ENCODE results near the gene ST6GALNAC6.

Gene ST6GALNAC6, protein sequence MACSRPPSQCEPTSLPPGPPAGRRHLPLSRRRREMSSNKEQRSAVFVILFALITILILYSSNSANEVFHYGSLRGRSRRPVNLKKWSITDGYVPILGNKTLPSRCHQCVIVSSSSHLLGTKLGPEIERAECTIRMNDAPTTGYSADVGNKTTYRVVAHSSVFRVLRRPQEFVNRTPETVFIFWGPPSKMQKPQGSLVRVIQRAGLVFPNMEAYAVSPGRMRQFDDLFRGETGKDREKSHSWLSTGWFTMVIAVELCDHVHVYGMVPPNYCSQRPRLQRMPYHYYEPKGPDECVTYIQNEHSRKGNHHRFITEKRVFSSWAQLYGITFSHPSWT

GRCh38 chr9:127899128-127899943, at the start of gene ST6GALNAC6:
TSS of gene ST6GALNAC6 (minus strand) at chr9:127899603. CDS start at chr9:127897981, 1,622 bp downstream.
- DNase-seq: no peak

DNA sequence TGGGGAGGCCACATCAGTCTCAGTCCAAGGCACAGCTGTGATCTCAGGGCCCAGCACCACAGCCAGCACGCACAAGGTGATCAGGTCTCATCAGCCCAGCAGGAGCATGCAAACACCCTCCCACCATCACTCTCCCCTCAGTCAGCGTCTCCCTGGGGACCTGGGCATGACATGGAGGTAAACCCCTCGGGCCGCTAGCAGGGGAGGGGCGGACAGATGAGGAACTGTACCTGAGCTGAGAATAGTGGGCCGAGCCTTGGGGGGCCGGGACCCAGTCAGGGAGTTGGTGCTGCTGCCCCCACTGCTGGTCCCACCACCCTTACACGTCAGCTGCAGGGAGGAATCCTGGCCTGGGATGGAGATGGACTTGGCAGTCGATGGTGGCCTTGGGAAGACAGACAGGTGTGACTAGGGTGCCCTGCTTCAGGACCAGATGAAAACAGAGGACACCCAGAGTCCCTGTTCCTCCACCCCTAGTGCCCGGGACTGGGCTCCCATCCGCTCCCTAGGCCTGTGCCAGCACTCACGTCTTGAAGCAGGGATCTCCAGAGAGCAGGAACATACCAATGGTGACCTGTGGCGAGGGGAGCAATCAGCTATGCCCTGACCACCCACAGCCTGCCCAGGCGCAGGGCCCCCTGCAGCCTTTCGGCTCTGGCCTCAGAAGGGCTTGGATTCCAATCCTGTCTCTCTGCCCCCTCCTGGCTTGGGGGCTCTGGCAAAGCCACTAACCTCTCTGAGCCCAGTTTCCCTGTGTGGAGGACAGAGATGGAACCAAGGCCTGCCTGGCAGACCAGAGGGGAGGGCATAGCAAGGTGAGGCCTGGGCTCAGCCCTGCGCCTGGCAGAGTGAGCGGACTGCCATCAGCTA, 48.7 kb upstream of the ST6GALNAC6 start:
- no peak for DNase-seq

DNA sequence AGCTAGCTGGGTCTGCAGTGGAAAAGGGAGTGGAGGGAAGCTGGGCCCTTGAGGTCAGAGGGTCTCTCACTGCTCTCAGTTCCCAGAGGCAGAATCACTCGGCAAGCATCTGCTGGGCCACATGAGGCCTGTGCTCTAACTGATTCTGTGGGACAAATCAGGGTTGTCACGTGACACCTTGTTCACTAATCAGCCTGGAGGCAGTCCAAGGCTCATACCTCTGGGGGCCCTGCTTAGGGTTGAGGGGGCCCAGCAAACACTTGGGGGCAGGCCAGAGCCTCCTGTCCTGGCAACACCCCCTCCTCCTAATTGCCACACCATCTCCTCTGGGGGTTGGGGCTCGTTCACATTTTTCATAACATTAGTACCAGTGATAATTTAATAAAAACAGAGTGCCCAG, 47.3 kb upstream of the ST6GALNAC6 start:
- DNase-seq: no peak

DNA sequence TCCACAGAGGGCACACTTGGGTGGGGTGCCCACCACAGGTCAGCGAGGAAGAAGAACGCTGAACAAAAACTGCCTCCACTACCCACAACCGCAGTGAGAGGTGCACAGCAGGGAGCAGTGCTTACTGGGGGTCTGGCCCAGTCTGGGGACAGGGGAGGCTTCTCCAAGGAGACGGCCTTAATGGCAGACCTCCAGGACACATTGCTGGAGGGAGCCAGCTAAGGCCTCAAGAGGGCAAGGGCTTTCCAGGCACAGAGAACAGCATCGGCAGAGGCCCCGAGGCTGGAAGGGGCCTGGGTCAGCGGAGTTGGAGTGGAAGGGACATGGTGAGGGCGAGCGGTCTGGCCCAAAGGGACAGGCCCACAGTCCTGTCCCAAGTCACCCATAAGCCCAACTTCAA, 46.5 kb upstream of the ST6GALNAC6 start:
- DNase-seq: no peak

DNA sequence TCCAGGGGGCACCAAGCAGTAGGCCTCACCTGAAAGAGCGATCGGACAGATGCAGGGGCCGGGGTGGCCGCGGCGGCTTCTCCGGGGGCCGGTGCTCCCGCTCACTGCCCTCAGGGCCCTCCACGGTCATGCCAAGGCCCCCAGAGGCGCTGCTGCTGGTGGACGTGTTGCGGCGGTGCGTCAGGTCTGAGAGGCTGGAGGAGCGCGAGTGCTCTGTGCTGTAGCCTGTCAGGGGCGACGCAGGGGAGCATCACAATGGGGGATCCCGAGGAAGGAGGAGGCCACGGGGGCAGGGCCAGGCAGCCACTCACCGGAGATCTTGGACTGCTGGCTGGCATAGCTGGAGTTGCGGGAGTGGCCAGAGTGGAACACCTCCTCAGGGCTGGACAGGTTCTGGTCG, 45.9 kb upstream of the ST6GALNAC6 start:
- no peak for DNase-seq

DNA sequence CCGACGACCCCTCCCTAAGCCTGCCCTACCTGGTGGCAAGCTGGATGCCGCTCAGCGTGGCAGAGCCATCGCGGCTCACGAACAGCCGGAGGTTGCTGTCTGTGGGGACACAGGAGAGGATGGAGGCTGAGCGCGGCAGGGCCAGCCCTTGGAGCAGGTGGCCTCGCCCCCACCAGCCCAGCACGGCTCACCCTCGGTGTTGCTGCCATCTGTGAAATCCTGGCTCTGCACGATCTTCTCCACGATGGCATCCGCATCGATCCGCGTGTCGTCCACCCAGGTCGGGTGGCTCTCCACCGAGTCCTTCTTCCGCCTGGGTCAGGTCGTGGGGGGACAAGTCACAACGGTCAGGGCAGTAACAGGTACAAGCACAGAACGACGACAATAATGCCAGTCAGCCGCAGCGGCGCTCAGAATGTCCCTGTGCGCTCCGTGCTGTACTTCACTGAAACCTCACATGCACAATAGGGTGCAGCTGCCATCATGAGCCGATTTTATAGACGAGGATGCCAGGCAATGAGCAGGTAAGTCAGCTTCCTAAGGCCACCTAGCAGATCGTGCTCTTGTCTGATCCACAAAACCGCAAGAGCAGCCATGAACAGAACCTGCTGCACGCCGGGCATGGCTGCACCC, 45.3 kb upstream of the ST6GALNAC6 start:
- no peak for DNase-seq

DNA sequence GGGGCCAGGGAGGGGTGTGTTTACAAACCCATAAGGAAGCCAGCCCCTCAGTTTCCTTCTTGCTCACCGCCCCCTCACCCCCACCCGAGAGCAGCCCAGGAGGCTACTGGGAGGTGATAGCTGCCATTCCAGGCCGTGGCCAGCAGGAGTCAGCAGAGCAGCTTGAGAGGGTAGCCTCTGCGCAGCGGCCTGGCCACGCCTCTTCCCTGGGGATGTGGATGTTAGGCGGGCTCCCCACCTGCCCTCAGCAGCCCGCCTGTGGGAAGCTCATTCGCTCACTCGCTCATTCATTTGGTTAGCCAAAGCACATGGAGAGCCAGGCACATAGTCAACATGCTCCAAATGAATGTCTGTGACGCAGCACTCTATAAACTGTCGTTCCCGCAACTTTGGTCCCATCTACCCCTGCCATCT, 44.3 kb upstream of the ST6GALNAC6 start:
- peak; percentile 80 for DNase-seq

DNA sequence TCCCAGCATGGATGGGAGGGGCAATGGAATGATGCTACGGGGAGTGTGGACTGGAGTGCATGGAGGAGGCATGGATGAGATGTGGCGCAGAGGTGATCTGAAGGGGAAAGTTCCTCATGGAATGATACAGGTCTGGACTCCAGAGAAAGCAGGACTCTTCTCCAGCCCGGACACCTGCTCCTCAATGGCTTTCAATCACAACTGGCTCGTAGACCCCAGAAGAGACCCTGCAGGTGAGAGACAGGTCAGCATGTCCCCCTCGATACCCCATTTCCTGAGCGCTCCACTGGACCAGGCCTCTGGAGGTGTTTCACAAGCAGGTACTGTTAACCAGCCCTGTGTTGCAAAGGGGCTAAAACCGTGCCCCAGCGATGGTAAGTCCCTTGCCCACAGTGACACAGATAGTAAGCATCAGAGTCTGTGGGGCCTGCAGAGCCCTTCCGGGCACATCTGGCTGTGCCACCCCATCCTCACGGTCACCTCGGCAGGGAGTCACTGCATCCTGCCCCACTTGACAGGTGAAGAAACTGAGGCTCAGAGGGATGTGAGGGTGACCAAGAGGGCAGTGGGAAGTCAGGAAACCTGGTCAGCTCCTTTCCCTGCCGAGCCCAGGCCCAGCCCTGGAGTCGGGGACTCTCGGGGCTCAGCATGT, 43.7 kb upstream of the ST6GALNAC6 start:
- no peak for DNase-seq

GRCh38 chr9:127942216-127943010, 43.0 kb upstream of the ST6GALNAC6 start:
- DNase-seq: no peak

DNA sequence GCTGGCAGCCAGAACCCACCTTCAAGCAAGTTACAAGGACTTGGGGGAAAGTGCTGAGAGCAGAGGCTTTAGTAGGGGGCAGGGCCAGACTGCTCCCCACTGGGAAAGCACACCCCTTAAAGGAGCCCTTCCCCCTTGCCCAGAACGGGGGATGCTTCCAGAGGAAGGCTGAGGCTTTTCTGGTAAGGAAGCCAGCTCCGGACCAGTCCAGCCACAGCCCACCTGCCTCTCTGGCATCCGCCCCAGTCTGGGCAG, 42.5 kb upstream of the ST6GALNAC6 start:
- no peak for DNase-seq

DNA sequence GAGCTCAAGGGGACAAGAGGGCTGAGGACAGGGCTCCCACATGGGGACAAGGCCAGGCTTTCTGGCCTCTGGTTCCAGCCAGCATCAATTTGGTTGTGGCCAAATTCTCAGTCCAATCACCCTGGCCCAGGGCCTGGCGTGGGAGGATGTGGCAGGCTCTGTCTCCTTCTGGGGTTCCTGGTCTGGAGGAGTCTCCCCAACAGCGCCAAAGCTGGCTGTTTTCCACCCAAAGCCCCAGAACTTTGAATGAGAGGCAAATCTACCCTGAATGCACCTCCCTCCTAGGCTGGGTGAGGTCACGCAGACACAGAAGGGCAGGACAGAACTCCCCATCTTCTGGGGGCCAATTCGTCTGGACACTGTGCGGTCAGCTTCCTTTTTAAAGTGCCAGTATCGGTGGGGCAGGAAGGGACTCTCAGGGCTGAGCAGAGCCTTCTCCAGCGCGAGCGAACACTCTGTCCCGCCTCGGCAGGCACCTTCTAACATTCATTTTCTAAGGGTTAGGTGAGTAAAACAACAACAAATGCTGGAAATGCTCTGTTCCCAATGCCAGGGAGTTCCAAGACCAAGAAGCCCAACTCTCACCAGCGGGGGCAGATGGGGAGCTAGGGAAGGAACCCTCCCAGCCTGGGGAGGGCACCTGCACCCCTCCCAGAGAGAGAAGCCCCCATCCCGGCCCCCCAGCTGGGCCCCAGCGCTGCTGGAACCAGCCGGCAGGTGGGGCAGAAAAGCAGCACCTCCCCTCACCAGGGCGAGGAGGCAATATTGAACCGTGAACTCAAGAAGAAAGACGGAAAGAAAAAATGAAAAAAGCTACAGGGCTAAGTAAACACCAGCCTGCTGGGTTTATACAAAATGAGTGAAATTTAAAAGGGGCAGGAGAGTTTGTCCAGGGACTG, 41.9 kb upstream of the ST6GALNAC6 start:
- no peak for DNase-seq

DNA sequence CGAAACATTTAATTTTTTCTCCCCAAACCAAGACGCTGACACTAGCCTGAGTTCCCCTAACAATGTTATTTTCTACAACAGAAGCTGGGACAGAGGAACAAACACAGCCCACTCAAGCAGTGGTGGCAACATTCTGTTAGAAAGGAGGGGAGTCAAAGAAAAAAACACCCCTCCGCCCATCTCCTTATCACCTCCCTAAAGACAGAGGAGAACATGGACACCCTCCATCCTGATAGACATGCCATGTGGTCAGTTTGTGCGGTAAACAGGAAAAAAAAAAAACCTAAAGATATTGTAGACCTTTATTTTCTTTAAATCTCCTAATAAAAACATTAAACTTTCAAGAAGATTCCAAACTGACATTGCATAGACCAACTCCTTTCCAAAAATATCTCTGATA, 41.2 kb upstream of the ST6GALNAC6 start:
- DNase-seq: no peak

DNA sequence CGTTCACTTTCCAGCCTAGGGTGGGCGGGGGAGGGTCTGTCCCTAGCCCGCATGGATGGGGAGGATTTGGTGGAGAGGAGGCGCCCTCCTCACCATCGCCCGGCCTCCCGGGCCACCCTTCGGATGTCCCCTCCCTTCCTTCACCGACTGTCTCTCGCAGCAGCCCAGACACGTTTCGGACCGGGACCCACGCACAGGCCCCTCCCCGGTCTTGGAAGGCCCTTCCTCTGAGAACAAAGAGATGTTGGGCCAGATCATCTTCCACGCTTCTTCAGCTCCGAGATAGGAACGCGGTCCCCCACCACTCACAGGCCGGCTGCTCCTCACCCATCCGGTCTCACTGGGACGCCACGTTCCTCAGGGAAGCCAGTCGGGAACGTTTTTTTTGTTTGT, 38.9 kb upstream of the ST6GALNAC6 start:
- no peak for DNase-seq

DNA sequence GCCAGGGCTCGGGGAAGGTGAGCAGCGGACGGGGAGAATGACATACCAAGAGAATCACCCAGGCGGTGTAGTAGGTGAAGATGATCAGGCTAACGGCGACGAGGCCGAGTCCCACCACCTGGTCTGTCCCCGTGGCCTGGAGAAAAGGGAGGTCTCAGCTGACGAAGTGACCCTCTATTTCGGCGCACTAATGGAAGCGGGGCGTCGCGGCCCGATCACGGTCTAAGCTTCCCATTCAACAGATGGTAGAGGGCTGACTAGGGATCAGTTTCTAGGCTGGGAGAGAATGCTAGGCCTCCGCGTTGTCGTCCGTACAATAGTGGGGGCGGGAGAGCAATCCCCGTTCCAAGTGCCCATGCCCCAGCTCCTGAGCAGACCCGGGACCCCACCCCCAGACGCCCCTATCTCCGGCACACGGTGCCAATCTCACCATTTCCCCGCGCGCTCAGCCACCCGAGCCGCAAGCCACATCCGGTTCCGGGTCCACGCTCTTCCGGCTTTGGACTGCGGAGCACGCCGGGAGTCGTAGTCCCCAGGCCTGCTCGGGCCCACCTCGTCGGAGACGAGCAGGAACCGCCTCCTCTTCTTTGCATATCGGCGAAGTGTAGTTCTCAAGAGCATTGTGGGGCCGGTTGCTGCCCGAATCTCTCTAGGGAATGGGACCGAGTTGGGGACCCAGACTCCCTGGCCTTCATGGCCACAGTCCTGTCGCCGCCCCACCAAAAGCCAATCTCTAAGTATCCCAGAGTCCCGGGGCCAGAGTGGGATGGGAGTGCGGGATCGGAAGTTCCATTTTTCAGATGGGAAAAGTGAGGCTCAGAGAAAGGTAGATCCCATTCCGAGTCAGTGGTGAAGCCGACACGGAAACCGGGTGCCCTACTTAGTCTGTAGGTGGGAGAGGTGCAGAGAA, 38.2 kb upstream of the ST6GALNAC6 start, which contains the start of gene DPM2:
DPM2 (minus strand) TSS at position 467 of the 910 bp plus-strand sequence; CDS start at position 433, 34 bp downstream.
- DNase-seq: no peak

GRCh38 chr9:127937056-127937387, 37.6 kb upstream of the ST6GALNAC6 start:
- DNase-seq: no peak

DNA sequence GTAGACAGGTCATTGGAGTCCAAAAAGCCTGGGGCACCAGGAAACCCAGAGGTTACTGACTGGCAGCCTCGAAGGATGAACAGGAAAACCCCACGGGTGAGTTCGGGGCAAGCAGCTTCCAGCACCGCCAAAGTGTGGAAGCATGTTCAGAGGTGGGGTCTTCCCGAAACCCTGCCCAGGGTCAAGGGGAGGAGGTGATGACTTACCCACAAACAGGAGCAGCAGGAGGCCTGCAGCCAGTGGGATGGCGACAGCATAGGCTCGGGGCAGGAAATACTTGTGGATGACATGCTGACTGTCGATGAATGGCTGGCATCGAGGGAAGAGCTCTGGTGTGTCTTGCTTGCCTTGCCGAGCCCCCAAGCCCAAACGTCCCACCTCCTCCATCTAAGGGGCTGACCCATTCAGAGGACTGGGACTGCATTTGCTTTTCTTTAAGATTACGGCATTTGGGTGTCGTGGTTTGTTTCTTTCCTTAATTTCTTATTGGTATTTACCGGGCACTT, 37.0 kb upstream of the ST6GALNAC6 start:
- no peak for DNase-seq

DNA sequence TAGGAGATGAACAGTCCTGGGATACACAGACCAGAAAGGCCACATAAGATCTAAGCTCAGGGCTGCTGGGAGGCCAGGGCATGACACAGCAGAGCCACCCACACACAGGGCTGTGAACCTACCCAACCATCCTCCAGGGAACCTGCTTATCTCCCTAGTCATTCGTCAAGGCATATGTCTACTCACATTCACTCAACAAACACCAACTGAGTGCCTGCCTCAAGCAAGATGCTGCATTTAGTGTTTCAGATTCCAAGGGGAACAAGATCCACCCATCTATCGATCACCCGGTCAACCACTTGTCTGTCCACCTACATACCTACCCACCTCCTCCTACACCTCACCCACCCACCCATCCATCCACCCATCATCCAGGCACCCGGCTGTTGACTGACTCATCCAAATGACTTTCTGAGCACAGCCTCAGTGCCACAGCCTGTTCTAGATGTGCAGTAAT, 36.4 kb upstream of the ST6GALNAC6 start:
- no peak for DNase-seq

GRCh38 chr9:127934986-127935385, 35.6 kb upstream of the ST6GALNAC6 start:
- no peak for DNase-seq

GRCh38 chr9:127934248-127934647, 34.8 kb upstream of the ST6GALNAC6 start:
- DNase-seq: no peak

Measured in NCI-H2107 (cell line).